PC-9 (cell line): Measurements from ENCODE around the gene DPYD. TPM values are rescaled to one million over a fixed set of nuclear protein-coding genes. Genes with fewer than 3 reads are reported as not detected.

Source experiments
- BruUV-seq: library from RNA; stranded (reverse); fragments of 400-500 nt; replicated peaks from 2 replicates; lab custom pipeline; 2021; lab: Mats Ljungman, UMichigan
- CTCF ChIA-PET: fragments of 300-600 bp; sonication (Branson Sonifier 250); formaldehyde crosslinking; loops from one replicate; lab custom pipeline; 2022; ENCODE audit warnings: antibody characterized with exemption; lab: Charles Lee
- POLR2A ChIA-PET: fragments of 300-600 bp; sonication (Branson Sonifier 250); formaldehyde crosslinking; loops from one replicate; lab custom pipeline; 2022; ENCODE audit warnings: antibody characterized with exemption; ENCODE audit not compliant: unreplicated experiment; lab: Charles Lee
- DNase-seq, 2 experiments: peaks; one replicate each; pipeline versions ENCODE4 v3.0.0 to v3.0.0-alpha.2; 2015 to 2022; ENCODE audit warnings: mixed read lengths in 1 of 2
- H2AFZ ChIP-seq: fragments of 200-600 bp; sonication (generic); 2 replicates; pipeline ENCODE4 v1.8.1; 2017; ENCODE audit warnings: antibody characterized with exemption
- H3F3A ChIP-seq: fragments of 200-600 bp; sonication (generic); 2 replicates; pipeline ENCODE4 v1.8.1; 2017; ENCODE audit warnings: antibody characterized with exemption, mild to moderate bottlenecking, low read depth; ENCODE audit not compliant: insufficient read depth
- H3K27ac ChIP-seq: fragments of 200-600 bp; sonication (generic); 2 replicates; pipeline ENCODE4 v1.6.1; 2016; ENCODE audit warnings: mixed run types
- H3K27me3 ChIP-seq: fragments of 200-600 bp; sonication (generic); 2 replicates; pipeline ENCODE4 v1.6.1; 2016; ENCODE audit warnings: low read depth, mixed run types; ENCODE audit not compliant: insufficient read depth
- H3K36me3 ChIP-seq: fragments of 200-600 bp; sonication (generic); 2 replicates; pipeline ENCODE4 v1.6.1; 2016; ENCODE audit warnings: low read depth, mixed run types
- H3K4me1 ChIP-seq: fragments of 200-600 bp; sonication (generic); replicated peaks from 2 replicates; pipeline ENCODE4 v1.6.1; 2016; ENCODE audit warnings: mixed run types; ENCODE audit not compliant: insufficient read depth
- H3K4me2 ChIP-seq: fragments of 200-600 bp; sonication (generic); 2 replicates; pipeline ENCODE4 v1.6.1; 2017; ENCODE audit warnings: mixed run types
- H3K4me3 ChIP-seq: fragments of 200-600 bp; sonication (generic); 2 replicates; pipeline ENCODE4 v1.6.1; 2016; ENCODE audit warnings: mixed run types
- H3K79me2 ChIP-seq: fragments of 200-600 bp; sonication (generic); 2 replicates; pipeline ENCODE4 v1.6.1; 2017; ENCODE audit warnings: low read depth, mixed run types
- H3K9me2 ChIP-seq: fragments of 200-600 bp; sonication (generic); 2 replicates; pipeline ENCODE4 v1.8.1; 2017; ENCODE audit warnings: mild to moderate bottlenecking; ENCODE audit not compliant: insufficient read depth
- H3K9me3 ChIP-seq: fragments of 200-600 bp; sonication (generic); 2 replicates; pipeline ENCODE4 v1.8.1; 2016; ENCODE audit warnings: low read depth; ENCODE audit not compliant: insufficient read depth
- H4K20me1 ChIP-seq: fragments of 200-600 bp; sonication (generic); 2 replicates; pipeline ENCODE4 v1.8.1; 2017; ENCODE audit not compliant: insufficient read depth
- EZH2 ChIP-seq: fragments of 200-600 bp; sonication (generic); IDR thresholded peaks from 2 replicates; pipeline ENCODE4 v1.8.0; 2017; ENCODE audit warnings: antibody characterized with exemption, low read depth
- intact Hi-C: fragments of 100-400 bp; cut with micrococcal nuclease; formaldehyde crosslinking; loops from one replicate; pipeline ENCODE4 v1.10.0; 2022; ENCODE audit not compliant: unreplicated experiment
- total RNA-seq: library from RNA; stranded (reverse); gene quantifications from 2 replicates; pipeline ENCODE4 v1.2.3, GENCODE V29; 2021
- TF ChIP-seq, protein P1 (sequence below): fragments of 200-600 bp; sonication (generic); conservative IDR thresholded peaks from 2 replicates; pipeline ENCODE4 v1.6.1; 2017; ENCODE audit warnings: mixed run types, antibody characterized with exemption, mild to moderate bottlenecking, moderate library complexity

The DPYD gene
- total RNA-seq, 1 experiment from 2014 or later: 24.1 TPM

DNA sequence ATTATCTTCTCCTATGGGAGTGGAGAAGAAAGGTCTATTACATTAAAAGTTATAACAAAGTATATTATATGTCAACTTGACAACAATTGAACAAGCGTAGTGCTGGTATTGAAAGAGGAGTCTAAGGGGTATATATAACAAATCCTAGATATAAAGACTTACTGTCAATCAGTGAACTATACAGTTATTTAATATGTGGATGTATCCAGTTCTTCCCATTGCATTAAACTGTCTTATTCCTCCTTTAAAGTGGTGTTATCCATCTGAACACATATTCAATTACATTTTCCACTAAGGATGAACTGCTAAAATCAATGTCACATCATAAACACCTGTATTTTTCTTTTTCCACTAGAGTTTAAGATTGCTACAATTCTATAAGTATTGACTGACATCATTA is 438.8 kb downstream of the DPYD start:
- peaks cover 10% of the 10 kb centered on the region; the same call in 1 of the 2 replicates for H3K9me2 ChIP-seq
- no peak for DNase-seq
- H3K36me3 ChIP-seq: no peaks in the 10 kb centered on the region
- no peak overlapping the region for H3K4me3 ChIP-seq
- no peaks in the 10 kb centered on the region for H3K27me3 ChIP-seq
- ChIA-PET CTCF (no interaction called here), POLR2A (no interaction called here)
- H4K20me1 ChIP-seq: no peaks in the 10 kb centered on the region
- TF ChIP-seq, protein P1, sequence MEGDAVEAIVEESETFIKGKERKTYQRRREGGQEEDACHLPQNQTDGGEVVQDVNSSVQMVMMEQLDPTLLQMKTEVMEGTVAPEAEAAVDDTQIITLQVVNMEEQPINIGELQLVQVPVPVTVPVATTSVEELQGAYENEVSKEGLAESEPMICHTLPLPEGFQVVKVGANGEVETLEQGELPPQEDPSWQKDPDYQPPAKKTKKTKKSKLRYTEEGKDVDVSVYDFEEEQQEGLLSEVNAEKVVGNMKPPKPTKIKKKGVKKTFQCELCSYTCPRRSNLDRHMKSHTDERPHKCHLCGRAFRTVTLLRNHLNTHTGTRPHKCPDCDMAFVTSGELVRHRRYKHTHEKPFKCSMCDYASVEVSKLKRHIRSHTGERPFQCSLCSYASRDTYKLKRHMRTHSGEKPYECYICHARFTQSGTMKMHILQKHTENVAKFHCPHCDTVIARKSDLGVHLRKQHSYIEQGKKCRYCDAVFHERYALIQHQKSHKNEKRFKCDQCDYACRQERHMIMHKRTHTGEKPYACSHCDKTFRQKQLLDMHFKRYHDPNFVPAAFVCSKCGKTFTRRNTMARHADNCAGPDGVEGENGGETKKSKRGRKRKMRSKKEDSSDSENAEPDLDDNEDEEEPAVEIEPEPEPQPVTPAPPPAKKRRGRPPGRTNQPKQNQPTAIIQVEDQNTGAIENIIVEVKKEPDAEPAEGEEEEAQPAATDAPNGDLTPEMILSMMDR: no peak
- no peak for TF ChIP-seq EZH2
- H3K79me2 ChIP-seq: no peaks in the 10 kb centered on the region
- intact Hi-C loops: no loop called here
- no peaks in the 10 kb centered on the region for H3F3A ChIP-seq
- no peak overlapping the region for H3K4me2 ChIP-seq
- no peak overlapping the region for H3K27ac ChIP-seq
- H3K9me3 ChIP-seq: no peaks in the 10 kb centered on the region
- no peak overlapping the region for H2AFZ ChIP-seq
- no TSS peak for BruUV-seq
- H3K4me1 ChIP-seq: no peaks in the 10 kb centered on the region

- Histone ChIP-seq H3K4me3 (no peak overlapping the region), H3K36me3 (no peaks in the 10 kb centered on the region), H3K9me2 (no peaks in the 10 kb centered on the region), H3F3A (no peaks in the 10 kb centered on the region), H3K9me3 (0 out of 2 replicates have a peak, but pooled peaks cover 5% of the 10 kb centered on the region), H3K4me1 (no peaks in the 10 kb centered on the region), H4K20me1 (no peaks in the 10 kb centered on the region), H2AFZ (0 out of 2 replicates have a peak overlapping the region, but pooled peaks have one; percentile 18), H3K27ac (no peak overlapping the region), H3K27me3 (no peaks in the 10 kb centered on the region), H3K79me2 (no peaks in the 10 kb centered on the region), H3K4me2 (no peak overlapping the region)
- ChIA-PET CTCF (no interaction called here), POLR2A (no interaction called here)
- no TSS peak for BruUV-seq
- no peak for DNase-seq
- intact Hi-C loops: no loop called here
- TF ChIP-seq EZH2: no peak
- TF ChIP-seq, protein P1: no peak
These were observed 453.4 kb downstream of the DPYD start for GRCh38 chr1:97467445-97467844.

DNA sequence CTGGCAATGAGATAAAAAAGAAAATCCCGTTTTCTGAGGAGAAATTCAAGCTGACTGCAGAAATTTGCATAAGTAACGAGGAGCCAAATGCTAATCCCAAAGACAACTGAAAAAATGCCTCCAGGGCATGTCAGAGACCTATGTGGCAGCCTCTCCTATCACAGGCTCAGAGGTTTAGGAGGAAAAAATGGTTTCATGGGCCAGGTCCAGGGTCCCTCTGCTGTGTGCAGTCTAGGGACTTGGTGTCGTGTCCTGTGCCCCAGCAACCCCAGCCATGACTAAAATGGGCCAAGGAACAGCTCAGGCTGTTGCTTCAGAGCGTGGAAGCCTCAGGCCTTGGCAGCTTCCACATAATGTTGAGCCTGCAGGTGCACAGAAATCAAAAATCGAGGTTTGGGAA is 456.5 kb downstream of the DPYD start:
- Histone ChIP-seq H3K79me2 (no peaks in the 10 kb centered on the region), H3F3A (no peaks in the 10 kb centered on the region), H2AFZ (no peak overlapping the region), H3K27ac (no peak overlapping the region), H3K9me3 (0 out of 2 replicates have a peak, but pooled peaks cover 5% of the 10 kb centered on the region), H4K20me1 (no peaks in the 10 kb centered on the region), H3K36me3 (no peaks in the 10 kb centered on the region), H3K27me3 (no peaks in the 10 kb centered on the region), H3K4me2 (no peak overlapping the region), H3K4me3 (no peak overlapping the region), H3K4me1 (no peaks in the 10 kb centered on the region), H3K9me2 (no peaks in the 10 kb centered on the region)
- no peak for DNase-seq
- BruUV-seq: no TSS peak
- ChIA-PET POLR2A (no interaction called here), CTCF (no interaction called here)
- intact Hi-C loops: no loop called here
- TF ChIP-seq EZH2: no peak
- TF ChIP-seq, protein P1: no peak
